ENCODE data around the gene WWC1. TPM values are rescaled to one million over a fixed set of nuclear protein-coding genes. Genes with fewer than 3 reads are reported as not detected.

Gene WWC1
- polyA plus RNA-seq, 6 donors from 2014 or later = 0.45 TPM; not detected in 5

DNA sequence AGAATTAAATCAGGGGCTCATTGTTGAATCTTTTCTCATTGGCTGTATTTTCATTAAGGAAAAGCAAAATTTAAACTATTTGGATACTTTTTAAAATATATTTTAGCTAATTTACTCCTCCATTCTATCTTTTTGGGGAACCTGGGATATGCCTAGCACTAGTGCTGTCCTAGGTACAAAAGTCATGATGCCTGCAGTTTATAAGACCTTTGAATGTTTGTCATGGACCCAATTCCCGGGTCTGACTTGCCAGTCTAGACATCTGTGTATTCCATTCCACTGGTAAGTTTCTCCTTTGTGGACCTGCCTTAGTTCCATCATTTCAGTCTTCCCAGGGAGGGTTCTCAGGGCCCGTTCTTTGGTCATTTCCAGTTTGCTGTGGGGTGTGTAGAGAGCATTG is 63.0 kb downstream of the WWC1 start:
- Mint-ChIP-seq H3K4me3 (no peak overlapping the region), H3K4me1 (no peaks in the 10 kb centered on the region), H3K27me3 (peaks cover 0 to 5% (median 0%) of the 10 kb centered on the region in 3 donors), H3K36me3 (no peaks in the 10 kb centered on the region), H3K27ac (no peak overlapping the region), H3K9me3 (peaks cover 0 to 6% (median 2%) of the 10 kb centered on the region in 7 donors)
- DNase-seq (no peak), ATAC-seq (ENCODE audit: low read depth in 2 of 2) (no peak)

DNA sequence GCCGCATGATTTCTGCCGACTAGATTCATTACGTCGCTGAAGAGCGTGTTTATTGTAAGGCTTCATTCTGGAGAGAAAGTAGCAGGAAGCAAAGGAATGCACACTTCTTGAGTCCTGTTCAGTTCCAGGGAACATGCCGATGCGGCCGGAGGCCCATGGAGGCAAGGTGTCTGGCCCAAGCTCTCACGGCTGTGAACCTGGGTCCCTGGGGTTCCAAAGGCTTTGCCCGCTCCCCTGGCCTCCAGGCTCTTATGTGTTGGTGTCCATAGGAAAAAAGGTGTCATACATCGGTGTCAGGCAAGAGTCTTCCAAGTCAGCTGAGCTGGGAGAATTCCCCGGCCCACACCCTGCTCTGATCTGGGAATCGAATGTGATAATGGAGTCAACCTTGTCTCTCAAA is 64.7 kb downstream of the WWC1 start:
- Mint-ChIP-seq H3K4me3 (no peak overlapping the region), H3K4me1 (no peaks in the 10 kb centered on the region), H3K27ac (no peak overlapping the region), H3K9me3 (peaks cover 0 to 6% (median 2%) of the 10 kb centered on the region in 7 donors), H3K36me3 (no peaks in the 10 kb centered on the region), H3K27me3 (peaks cover 0 to 5% (median 0%) of the 10 kb centered on the region in 3 donors)
- DNase-seq (no peak), ATAC-seq (ENCODE audit: low read depth in 2 of 2) (no peak)

DNA sequence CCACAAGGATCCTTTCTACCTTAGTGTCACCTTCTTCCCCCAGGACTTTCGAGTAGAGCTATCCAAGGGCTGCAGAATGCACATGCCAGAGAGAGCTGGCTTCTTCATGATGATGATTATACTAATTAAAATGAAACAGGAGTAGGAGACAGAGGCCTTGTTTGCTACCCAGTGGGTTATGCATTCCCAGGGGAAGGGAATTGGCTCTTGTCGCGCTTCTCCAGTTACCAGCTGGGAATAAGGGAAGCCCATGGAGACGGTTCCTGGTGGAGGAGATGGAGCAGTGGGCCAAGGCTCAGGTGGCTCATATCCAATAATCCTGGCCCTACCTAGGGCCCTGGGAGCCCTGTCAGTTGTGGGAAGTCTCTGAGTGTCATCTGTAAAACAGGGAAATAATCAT is 65.1 kb downstream of the WWC1 start:
- ATAC-seq (ENCODE audit: low read depth in 2 of 2) (no peak), DNase-seq (no peak)
- H3K27ac Mint-ChIP-seq = no peak overlapping the region
- no peak overlapping the region for H3K4me3 Mint-ChIP-seq
- H3K36me3 Mint-ChIP-seq = no peaks in the 10 kb centered on the region
- H3K4me1 Mint-ChIP-seq = no peaks in the 10 kb centered on the region
- H3K27me3 Mint-ChIP-seq = peaks cover 0 to 5% (median 0%) of the 10 kb centered on the region in 3 donors
- peaks cover 0 to 6% (median 2%) of the 10 kb centered on the region in 7 donors for H3K9me3 Mint-ChIP-seq

DNA sequence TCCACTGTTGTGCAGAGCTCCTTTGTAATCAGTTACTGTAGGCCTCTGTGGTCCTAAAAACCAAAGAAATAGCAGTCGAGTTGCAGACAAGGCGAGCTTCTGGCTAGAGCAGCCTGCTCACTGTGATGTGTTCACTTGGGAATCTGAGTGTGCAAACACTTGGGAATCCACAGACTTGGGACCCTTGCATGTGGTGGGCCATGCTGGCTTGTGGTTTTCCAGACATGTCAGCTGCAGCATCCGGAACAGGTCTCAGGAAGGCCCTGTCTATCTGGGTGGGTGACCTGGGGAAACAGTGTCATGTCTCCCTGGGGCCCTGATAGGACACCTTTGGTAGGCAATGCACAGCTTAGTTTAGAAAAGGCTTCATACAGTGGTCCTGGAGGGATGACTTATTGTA is 66.4 kb downstream of the WWC1 start:
- Mint-ChIP-seq H3K4me1 (no peaks in the 10 kb centered on the region), H3K27ac (no peak overlapping the region), H3K27me3 (peaks cover 0 to 5% (median 0%) of the 10 kb centered on the region in 3 donors), H3K4me3 (no peak overlapping the region), H3K36me3 (no peaks in the 10 kb centered on the region), H3K9me3 (peaks cover 0 to 6% (median 3%) of the 10 kb centered on the region in 7 donors)
- no peak for DNase-seq
- no peak for ATAC-seq (ENCODE audit: low read depth in 2 of 2)

DNA sequence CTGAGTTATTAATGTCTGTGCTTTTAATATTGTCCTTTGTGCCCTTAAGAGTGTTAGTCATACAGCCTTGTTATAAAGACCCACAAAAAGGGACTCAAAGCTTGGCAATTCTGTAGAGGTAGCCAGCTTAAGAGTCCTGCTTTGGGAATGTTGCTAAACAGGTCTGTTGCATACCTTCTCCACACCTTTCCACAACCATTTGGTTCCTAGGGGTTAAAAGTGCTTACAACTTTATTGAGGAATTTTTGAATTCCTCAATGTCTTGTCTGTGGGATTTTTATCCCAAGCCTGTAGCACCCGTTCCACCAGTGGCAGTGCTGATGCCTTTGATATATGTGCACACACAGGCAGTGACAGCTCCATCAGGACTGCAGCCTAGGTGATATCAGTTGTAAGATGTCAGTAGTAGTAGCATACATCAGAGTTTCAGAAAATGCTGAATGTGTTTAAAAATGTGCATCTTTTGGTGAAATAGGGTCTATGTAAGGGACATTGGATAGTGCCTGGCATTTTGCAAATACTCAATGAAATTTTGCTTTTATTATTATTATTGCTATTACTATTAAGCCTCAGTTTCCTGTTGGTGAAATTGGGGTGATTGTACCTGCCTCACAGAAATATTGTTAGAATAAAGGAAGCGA is 68.5 kb downstream of the WWC1 start:
- ATAC-seq (ENCODE audit: low read depth in 2 of 2) (no peak), DNase-seq (no peak)
- H3K9me3 Mint-ChIP-seq = peaks cover 0 to 6% (median under 1%) of the 10 kb centered on the region in 7 donors
- peaks cover 0 to 5% (median 0%) of the 10 kb centered on the region in 3 donors for H3K27me3 Mint-ChIP-seq
- H3K4me1 Mint-ChIP-seq = no peaks in the 10 kb centered on the region
- H3K4me3 Mint-ChIP-seq = no peak overlapping the region
- H3K36me3 Mint-ChIP-seq = no peaks in the 10 kb centered on the region
- no peak overlapping the region for H3K27ac Mint-ChIP-seq

DNA sequence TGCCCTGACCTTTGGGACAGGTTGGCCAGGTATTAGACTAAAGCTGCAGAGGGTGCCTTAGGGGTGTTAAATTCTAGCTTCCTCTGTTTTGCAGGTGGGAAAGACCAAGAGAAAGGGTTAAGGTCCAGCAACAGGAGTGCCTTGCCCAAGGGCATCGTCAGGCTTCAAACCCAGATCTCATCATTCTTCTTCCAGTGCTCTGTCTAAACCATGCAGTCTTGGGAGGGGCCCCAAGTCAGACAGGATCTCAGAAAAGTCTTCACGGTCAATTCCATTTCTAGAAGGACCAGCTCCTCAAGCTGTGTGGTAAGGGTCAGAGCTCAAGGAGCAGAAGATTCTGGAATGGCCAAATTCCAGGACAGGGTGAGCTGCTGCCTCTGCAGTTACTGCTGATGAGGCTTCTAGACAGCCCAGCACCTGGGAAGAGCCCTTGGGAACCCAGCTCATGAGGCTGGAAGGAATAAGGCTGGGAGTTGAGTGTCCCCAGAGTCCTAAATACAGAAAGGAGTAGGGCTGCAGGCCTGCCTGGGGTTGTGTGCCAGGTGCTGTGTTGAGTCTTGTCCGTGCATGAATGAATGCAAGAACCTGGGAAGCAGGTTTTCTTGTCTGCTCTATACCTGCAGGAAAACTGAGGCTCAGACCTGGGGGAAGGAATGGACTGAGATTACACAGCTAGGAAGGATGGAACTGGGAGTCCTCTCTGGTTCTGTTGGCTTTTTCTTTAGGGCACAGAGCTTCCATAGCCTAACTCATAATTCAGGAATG is 69.3 kb downstream of the WWC1 start:
- ATAC-seq (ENCODE audit: low read depth in 2 of 2) (no peak), DNase-seq (no peak)
- Mint-ChIP-seq H3K27me3 (peaks cover 0 to 3% (median 0%) of the 10 kb centered on the region in 3 donors), H3K9me3 (peaks cover 0 to 3% (median 0%) of the 10 kb centered on the region in 7 donors), H3K27ac (no peak overlapping the region), H3K36me3 (no peaks in the 10 kb centered on the region), H3K4me1 (no peaks in the 10 kb centered on the region), H3K4me3 (no peak overlapping the region)

DNA sequence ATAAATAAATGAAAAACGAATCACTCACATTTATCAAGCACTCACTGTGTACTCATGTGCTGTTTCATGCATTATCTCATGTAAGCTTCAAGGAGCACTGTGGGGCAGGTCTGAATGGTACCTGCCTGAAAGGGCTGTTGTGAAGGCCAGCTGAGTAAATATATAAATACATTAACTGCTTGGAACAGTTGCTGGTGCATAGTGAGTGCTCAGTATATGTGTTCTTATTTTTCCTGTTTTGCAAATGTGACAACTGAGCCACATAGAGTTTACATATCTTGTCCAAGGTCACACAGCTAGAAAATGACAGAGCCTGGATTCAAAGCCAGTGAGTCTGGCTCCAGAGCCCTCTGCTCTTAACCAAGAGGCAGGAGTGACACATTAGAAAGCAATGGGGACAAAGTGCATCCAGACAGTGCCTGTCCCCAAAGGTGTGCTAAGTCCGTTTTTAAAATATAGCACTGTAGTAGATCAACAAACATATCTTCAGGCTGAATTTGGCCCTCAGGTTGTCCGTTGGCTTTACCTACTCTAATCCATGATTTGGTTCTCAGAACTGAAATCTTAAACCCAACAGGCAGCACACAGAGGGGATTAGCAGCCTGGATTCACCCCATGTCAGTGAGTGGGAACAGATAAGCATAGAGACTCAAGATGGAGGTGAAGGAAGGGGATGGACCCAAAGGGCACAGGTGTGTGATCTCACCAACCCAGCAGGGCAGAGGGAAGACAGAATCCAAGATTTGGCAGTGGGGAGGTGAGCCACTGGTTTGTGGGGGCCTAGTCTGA is 70.8 kb downstream of the WWC1 start:
- Mint-ChIP-seq H3K9me3 (peaks cover 0 to 2% (median 0%) of the 10 kb centered on the region in 7 donors), H3K27ac (peak overlapping the region in 1 of 6 donors; percentile 75), H3K36me3 (no peaks in the 10 kb centered on the region), H3K4me1 (no peaks in the 10 kb centered on the region), H3K4me3 (no peak overlapping the region), H3K27me3 (no peaks in the 10 kb centered on the region)
- no peak for ATAC-seq (ENCODE audit: low read depth in 2 of 2)
- DNase-seq = no peak

DNA sequence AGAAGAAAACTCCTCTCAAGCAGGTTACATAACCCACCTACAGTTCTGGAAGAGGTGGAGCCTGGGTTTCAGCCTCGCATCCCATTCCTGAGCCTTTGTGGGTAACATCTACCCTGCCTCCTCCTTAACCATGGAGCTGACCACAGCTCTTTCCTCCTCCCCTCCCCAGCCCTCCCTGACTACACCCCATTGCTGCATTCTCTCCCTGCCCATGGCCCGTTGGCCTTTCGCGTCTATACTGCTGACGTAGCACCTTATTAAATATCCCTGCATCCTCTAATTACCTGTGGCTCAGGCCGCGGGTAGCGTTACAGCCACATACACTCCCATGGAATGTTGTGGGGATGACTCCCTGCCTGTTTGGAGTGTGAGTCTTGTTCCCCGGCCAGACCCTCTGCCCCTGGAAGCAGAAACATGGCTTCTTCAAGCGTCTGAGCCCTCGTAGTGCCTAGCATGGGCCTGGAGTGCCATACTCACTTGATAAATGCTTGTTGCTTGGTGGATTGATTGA is 72.8 kb downstream of the WWC1 start:
- Mint-ChIP-seq H3K4me1 (no peaks in the 10 kb centered on the region), H3K36me3 (no peaks in the 10 kb centered on the region), H3K27me3 (no peaks in the 10 kb centered on the region), H3K27ac (no peak overlapping the region), H3K9me3 (peaks cover 0 to 2% (median 0%) of the 10 kb centered on the region in 7 donors), H3K4me3 (no peak overlapping the region)
- ATAC-seq (ENCODE audit: low read depth in 2 of 2) (no peak), DNase-seq (no peak)

DNA sequence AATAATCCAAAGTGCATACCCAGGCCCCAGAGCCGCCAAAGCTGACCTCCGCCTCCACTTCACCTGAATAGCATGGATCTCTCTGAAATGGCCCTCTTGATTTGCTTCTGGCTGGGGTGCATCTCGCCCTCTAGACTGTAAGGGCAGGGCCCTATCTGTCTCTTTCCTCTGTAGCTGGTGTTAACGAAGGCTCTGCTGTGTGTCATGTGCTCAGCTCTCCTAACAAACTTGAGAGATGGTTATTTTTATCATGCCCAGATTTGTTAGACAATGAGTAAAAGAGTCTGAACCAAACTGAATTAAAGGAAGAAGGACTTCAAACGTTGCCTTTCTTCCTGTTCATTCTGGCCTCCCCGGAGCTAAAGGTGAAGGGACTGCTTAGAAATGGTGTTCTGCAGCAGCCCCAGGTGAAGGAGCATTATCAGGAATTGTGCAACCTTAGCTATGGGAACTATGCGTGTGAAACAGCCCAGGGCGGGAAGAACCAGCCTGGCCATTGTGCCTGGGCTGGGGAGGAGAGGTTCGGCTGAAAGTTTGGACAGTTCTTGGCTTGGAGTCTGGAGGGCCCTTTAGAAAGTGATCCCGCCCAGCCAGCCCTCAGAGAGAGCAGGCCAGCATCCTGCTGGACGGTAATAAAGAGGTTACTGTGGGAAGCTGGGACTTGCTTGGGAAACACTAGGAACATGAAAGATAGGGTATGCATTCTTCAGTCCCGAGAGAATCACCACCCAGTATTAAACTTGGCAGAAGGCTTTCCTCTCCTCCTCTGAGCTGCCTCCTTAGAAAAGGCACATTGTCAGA is 73.5 kb downstream of the WWC1 start:
- DNase-seq = no peak
- peaks cover 0 to 2% (median 0%) of the 10 kb centered on the region in 7 donors for H3K9me3 Mint-ChIP-seq
- H3K36me3 Mint-ChIP-seq = no peaks in the 10 kb centered on the region
- no peak for ATAC-seq (ENCODE audit: low read depth in 2 of 2)
- H3K4me1 Mint-ChIP-seq = no peaks in the 10 kb centered on the region
- no peak overlapping the region for H3K4me3 Mint-ChIP-seq
- no peaks in the 10 kb centered on the region for H3K27me3 Mint-ChIP-seq
- no peak overlapping the region for H3K27ac Mint-ChIP-seq

DNA sequence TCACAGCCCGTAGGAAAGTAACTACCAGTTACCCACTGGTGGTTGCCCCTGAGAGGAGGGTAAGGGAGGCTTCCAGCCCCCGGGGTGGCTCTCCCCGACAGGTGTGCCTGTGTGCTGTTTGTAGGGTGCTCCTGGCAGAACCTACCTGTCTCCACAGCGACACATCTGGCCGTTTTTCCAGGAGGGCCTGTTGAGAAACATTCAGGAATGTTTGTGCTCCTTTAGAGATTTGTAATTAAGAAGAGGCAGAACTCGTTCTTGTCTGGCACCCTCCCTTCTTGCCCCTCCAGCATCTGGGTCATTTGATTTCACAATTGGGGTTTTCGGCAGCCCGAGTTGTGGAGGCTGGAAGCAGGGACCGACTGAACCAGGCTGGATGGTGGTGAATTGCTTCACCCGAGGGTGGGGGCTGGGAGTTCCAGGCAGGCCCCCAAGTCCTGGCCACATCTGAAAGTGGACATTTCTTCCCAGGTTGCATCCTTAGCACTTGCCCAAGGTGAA is 74.2 kb downstream of the WWC1 start:
- DNase-seq = no peak
- H3K36me3 Mint-ChIP-seq = no peaks in the 10 kb centered on the region

DNA sequence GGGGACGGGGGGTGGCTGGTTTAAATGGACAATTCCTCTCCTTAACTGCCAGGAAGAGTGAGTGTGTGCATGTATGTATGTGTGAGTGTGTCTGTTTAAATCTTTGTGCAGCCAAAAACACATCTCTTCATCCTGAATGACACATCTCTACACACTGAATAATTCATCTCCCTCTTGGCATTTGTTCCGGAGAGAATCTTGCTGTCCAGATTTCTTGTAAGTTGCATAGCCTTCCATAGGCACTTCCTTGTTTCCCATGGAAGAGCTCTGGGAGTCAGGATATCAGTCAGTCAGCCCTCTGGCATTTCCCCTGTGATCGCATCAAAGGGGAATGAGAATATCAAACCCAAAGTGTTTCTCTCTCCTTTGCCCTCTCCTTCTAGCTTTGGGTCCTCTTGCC is 74.7 kb downstream of the WWC1 start:
- no peak for DNase-seq
- Mint-ChIP-seq H3K4me1 (no peaks in the 10 kb centered on the region), H3K27ac (no peak overlapping the region), H3K9me3 (peaks cover 0 to 2% (median 0%) of the 10 kb centered on the region in 7 donors), H3K27me3 (peaks cover 0 to 3% (median 0%) of the 10 kb centered on the region in 3 donors), H3K4me3 (no peak overlapping the region), H3K36me3 (no peaks in the 10 kb centered on the region)
- ATAC-seq (ENCODE audit: low read depth in 2 of 2) = no peak

More for the DNA sequence above, 74.2 kb downstream of the WWC1 start:
- Mint-ChIP-seq H3K9me3 (peaks cover 0 to 2% (median 0%) of the 10 kb centered on the region in 7 donors), H3K4me3 (no peak overlapping the region), H3K27me3 (peaks cover 0 to 1% (median 0%) of the 10 kb centered on the region in 3 donors), H3K27ac (no peak overlapping the region), H3K4me1 (no peaks in the 10 kb centered on the region)
- no peak for ATAC-seq (ENCODE audit: low read depth in 2 of 2)

DNA sequence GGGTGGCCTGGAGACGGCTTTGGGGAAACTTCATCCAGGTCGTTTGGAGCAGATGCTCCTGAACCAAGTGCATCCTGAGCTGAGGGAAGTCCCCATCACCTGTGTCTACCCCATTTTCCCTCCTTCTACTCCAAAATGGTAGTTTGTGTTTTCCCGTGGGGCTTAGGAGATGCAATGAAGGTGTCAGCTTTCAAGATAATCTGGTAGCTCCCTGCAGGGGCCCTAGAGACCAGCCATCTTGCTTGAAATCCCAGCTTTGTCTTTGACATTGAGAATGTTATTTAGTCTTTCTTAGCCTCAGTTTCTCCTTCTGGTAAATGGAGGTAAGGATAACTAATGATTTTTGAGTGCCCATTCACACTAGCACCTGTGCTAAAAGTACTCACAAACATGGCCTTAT is 77.4 kb downstream of the WWC1 start:
- no peak for DNase-seq
- Mint-ChIP-seq H3K36me3 (no peaks in the 10 kb centered on the region), H3K9me3 (no peaks in the 10 kb centered on the region), H3K4me1 (no peaks in the 10 kb centered on the region), H3K27me3 (peaks cover 0 to 3% (median 0%) of the 10 kb centered on the region in 3 donors), H3K27ac (no peak overlapping the region), H3K4me3 (no peak overlapping the region)
- ATAC-seq (ENCODE audit: low read depth in 2 of 2) = no peak

DNA sequence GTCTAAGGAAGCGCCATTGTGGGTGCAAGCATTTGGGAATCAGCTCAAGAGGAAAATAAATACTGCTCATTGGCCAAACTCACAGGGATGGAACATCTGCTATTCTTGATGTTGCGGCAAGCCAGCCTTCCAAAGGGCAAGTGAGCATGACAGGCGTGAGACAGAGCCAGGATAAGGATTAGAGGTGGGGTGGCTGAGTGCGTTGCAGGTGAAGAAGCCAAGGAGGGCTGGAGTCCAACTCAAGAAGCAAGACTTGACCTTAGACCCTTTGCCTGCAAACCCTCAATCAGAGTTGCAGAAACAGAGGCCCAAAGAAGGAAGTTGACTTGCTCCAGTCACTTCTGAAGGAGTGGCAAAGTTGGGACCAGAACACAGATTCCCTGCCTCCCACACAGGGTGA is 79.4 kb downstream of the WWC1 start:
- ATAC-seq (ENCODE audit: low read depth in 2 of 2) = no peak
- Mint-ChIP-seq H3K9me3 (no peaks in the 10 kb centered on the region), H3K27ac (no peak overlapping the region), H3K4me1 (no peaks in the 10 kb centered on the region), H3K36me3 (no peaks in the 10 kb centered on the region), H3K4me3 (no peak overlapping the region), H3K27me3 (peaks cover 0 to 3% (median 0%) of the 10 kb centered on the region in 3 donors)
- no peak for DNase-seq
